Measurements from ENCODE around the gene GMDS.

The GMDS gene

GRCh38 chr6:1600063-1600763 is 645.2 kb downstream of the GMDS start:
- no peak for DNase-seq (ENCODE audit: low spot score)
- TF ChIP-seq CTCF (IDR thresholded peaks at IDR 0.05; ENCODE audit: borderline replicate concordance, control extremely low read depth, extremely low read depth, insufficient read depth, missing control alignments): no peak
- in situ Hi-C loops (cut with MboI; ENCODE audit: low sequenced_read_pairs, unreplicated experiment): loop anchor here (25.0 kb wide), 1 partner anchor 587 kb away; no protein-coding TSS in a partner anchor

- TF ChIP-seq CTCF (IDR thresholded peaks at IDR 0.05; ENCODE audit: borderline replicate concordance, control extremely low read depth, extremely low read depth, insufficient read depth, missing control alignments): no peak
- in situ Hi-C loops (cut with MboI; ENCODE audit: low sequenced_read_pairs, unreplicated experiment): loop anchor here (10.0 to 25.0 kb wide), 2 partner anchors 755 to 1038 kb away; no protein-coding TSS in a partner anchor
- DNase-seq (ENCODE audit: low spot score): no peak
Observed at GRCh38 chr6:1599469-1599868, 645.9 kb downstream of the GMDS start.

- DNase-seq (ENCODE audit: low spot score): no peak
- no peak for TF ChIP-seq CTCF (IDR thresholded peaks at IDR 0.05; ENCODE audit: borderline replicate concordance, control extremely low read depth, extremely low read depth, insufficient read depth, missing control alignments)
- in situ Hi-C loops (cut with MboI; ENCODE audit: low sequenced_read_pairs, unreplicated experiment): loop anchor here (10.0 to 25.0 kb wide), 2 partner anchors 756 to 1038 kb away; no protein-coding TSS in a partner anchor
Observed at GRCh38 chr6:1598886-1599285, 646.5 kb downstream of the GMDS start.

- in situ Hi-C loops (cut with MboI; ENCODE audit: low sequenced_read_pairs, unreplicated experiment): loop anchor here (10.0 to 25.0 kb wide), 2 partner anchors 756 to 1039 kb away; no protein-coding TSS in a partner anchor
- no peak for TF ChIP-seq CTCF (IDR thresholded peaks at IDR 0.05; ENCODE audit: borderline replicate concordance, control extremely low read depth, extremely low read depth, insufficient read depth, missing control alignments)
- DNase-seq (ENCODE audit: low spot score): no peak
Observed at GRCh38 chr6:1598433-1598832, 647.0 kb downstream of the GMDS start.

- in situ Hi-C loops (cut with MboI; ENCODE audit: low sequenced_read_pairs, unreplicated experiment): loop anchor here (10.0 to 25.0 kb wide), 2 partner anchors 757 to 1039 kb away; no protein-coding TSS in a partner anchor
- no peak for DNase-seq (ENCODE audit: low spot score)
- TF ChIP-seq CTCF (IDR thresholded peaks at IDR 0.05; ENCODE audit: borderline replicate concordance, control extremely low read depth, extremely low read depth, insufficient read depth, missing control alignments): no peak
Observed at GRCh38 chr6:1597924-1598323, 647.5 kb downstream of the GMDS start.

- DNase-seq (ENCODE audit: low spot score): peak; percentile 6
- TF ChIP-seq CTCF (IDR thresholded peaks at IDR 0.05; ENCODE audit: borderline replicate concordance, control extremely low read depth, extremely low read depth, insufficient read depth, missing control alignments): no peak
- in situ Hi-C loops (cut with MboI; ENCODE audit: low sequenced_read_pairs, unreplicated experiment): loop anchor here (10.0 to 25.0 kb wide), 2 partner anchors 758 to 1040 kb away; no protein-coding TSS in a partner anchor
Observed at GRCh38 chr6:1597121-1597744, 648.2 kb downstream of the GMDS start.

All from GM13976 (cell line).